Ishikawa (cell line): Measurements from ENCODE around the gene ADD3.

ENCODE experiments used
- CEBPB ChIP-seq: IDR thresholded peaks from 2 replicates; pipeline ENCODE4 v1.6.1; 2012
- CREB1 ChIP-seq: IDR thresholded peaks from 2 replicates; pipeline ENCODE4 v1.6.1; 2012; ENCODE audit warnings: low read depth
- EGR1 ChIP-seq: IDR thresholded peaks from 2 replicates; pipeline ENCODE4 v1.6.1; 2012
- EP300 ChIP-seq: IDR thresholded peaks from 2 replicates; pipeline ENCODE4 v1.6.1; 2012; ENCODE audit warnings: borderline replicate concordance
- FOXM1 ChIP-seq: IDR thresholded peaks from 2 replicates; pipeline ENCODE4 v1.6.1; 2012; ENCODE audit warnings: low read depth, borderline replicate concordance
- MAX ChIP-seq: IDR thresholded peaks from 2 replicates; pipeline ENCODE4 v1.6.1; 2012
- NFIC ChIP-seq: IDR thresholded peaks from 2 replicates; pipeline ENCODE4 v1.6.1; 2012
- RAD21 ChIP-seq: IDR thresholded peaks from 2 replicates; pipeline ENCODE4 v1.6.1; 2012; ENCODE audit warnings: low read depth
- REST ChIP-seq: IDR thresholded peaks from 2 replicates; pipeline ENCODE4 v1.6.1; 2012; ENCODE audit warnings: low read depth, mild to moderate bottlenecking
- TAF1 ChIP-seq: IDR thresholded peaks from 2 replicates; pipeline ENCODE4 v1.6.1; 2012; ENCODE audit warnings: low read depth, mild to moderate bottlenecking
- TCF12 ChIP-seq: IDR thresholded peaks from 2 replicates; pipeline ENCODE4 v1.6.1; 2012; ENCODE audit warnings: low read depth
- TEAD4 ChIP-seq: IDR thresholded peaks from 2 replicates; pipeline ENCODE4 v1.6.1; 2012
- USF1 ChIP-seq: IDR thresholded peaks from 2 replicates; pipeline ENCODE4 v1.6.1; 2012
- YY1 ChIP-seq: IDR thresholded peaks from 2 replicates; pipeline ENCODE4 v1.6.1; 2012; ENCODE audit warnings: low read depth
- ZBTB7A ChIP-seq: IDR thresholded peaks from 2 replicates; pipeline ENCODE4 v1.6.1; 2012; ENCODE audit warnings: low read depth

Gene ADD3

GRCh38 chr10:110076559-110077318 is 69.0 kb downstream of the ADD3 start:
- TF ChIP-seq NFIC (no peak), CEBPB (peak; percentile 61)

DNA sequence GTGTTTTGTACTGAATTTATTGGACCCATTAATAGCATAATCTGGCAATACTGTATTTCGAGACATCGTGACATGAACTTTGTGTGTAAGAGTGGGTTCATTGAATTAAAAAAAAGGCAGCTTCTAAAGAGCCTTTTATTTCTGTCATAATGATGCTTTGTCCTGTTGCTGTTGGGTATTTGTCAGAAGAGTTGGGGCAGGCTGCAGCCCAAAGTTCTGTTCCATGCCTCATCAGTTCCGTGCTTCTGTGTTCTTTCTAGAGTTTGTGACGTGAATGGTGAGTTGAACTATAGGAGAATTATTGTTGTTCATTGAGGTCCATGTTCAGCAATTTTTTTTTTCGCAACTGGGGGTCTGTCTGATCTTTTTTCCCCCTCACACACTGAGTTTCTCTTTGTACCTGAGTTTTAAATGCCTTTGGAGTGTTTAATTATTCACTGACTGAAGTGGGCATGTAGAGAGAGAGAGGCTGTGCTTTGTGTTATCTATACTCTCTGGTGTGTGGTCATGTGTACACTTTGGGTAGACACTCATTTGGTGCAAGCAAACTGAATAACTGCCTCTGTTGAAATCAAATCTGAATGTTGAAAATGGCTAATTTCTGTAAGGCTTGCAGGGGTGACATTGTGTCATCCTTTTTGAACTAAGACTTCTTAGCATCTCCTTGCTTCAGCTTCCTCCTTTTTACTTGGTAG is 69.8 kb downstream of the ADD3 start:
- TF ChIP-seq REST (no peak), NFIC (no peak), CEBPB (no peak), MAX (no peak), TEAD4 (no peak), EGR1 (no peak), CREB1 (no peak), ZBTB7A (no peak), EP300 (no peak), USF1 (no peak), TCF12 (no peak), FOXM1 (no peak), TAF1 (no peak), YY1 (no peak), RAD21 (no peak)

DNA sequence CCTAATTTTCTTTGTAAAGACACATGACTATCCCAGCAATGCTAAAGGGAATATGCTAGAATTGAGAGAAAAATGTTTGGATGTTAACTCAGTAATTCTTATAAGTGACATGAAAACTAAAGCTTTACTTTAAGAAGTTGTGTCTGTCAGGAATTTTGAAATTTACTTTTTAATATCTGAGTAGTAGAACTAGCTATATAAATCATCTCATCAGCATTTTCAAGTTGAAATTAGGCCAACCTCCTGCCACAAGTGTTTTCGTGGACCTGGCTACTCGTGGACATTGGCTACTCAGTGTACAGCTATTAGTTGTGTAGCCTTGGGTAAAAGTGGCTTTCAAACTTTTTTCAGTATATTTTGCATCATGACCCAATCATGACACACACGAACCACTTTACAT is 70.5 kb downstream of the ADD3 start:
- TF ChIP-seq TCF12 (no peak), USF1 (no peak), ZBTB7A (no peak), TAF1 (no peak), REST (no peak), EGR1 (no peak), EP300 (no peak), MAX (no peak), YY1 (no peak), NFIC (no peak), RAD21 (no peak), FOXM1 (no peak), TEAD4 (no peak), CREB1 (no peak), CEBPB (no peak)

- TF ChIP-seq ZBTB7A (no peak), EGR1 (no peak), NFIC (peak; percentile 77), REST (no peak), FOXM1 (0 out of 2 replicates have a peak, but pooled peaks have one; percentile 26)
These were observed 74.1 kb downstream of the ADD3 start for GRCh38 chr10:110081911-110082310.
